Kidney (tissue), 14 donors: ENCODE data around the gene PYGM. TPM values are rescaled to one million over a fixed set of nuclear protein-coding genes. Genes with fewer than 3 reads are reported as not detected.

Source experiments
- DNase-seq, 5 donors: peaks; one replicate each; pipeline ENCODE4 v3.0.0-alpha.2; 2013 to 2020
- FAIRE-seq: peaks from 2 replicates; lab custom pipeline; 2012; peaks lifted over from hg19 to GRCh38; lab: Jason Lieb, UNC
- H3K27ac ChIP-seq, 2 donors: one replicate each; pipeline ENCODE4 v1.7.0; 2013; ENCODE audit warnings: low read depth in 2 of 2, low read length in 2 of 2, inconsistent platforms in 1 of 2
- H3K27me3 ChIP-seq: one replicate; pipeline ENCODE4 v1.7.1; 2013; ENCODE audit warnings: low read length, inconsistent platforms; ENCODE audit not compliant: control insufficient read depth, insufficient read depth
- H3K36me3 ChIP-seq, 3 donors: one replicate each; pipeline versions ENCODE4 v1.7.0 to v1.7.1; 2013; ENCODE audit warnings: low read length in 3 of 3, control low read depth in 1 of 3, inconsistent platforms in 1 of 3; ENCODE audit not compliant: insufficient read depth in 3 of 3, control insufficient read depth in 2 of 3
- H3K4me1 ChIP-seq, 3 donors: one replicate each; pipeline versions ENCODE4 v1.7.0 to v1.7.1; 2013; ENCODE audit warnings: low read length in 3 of 3, inconsistent platforms in 1 of 3, low read depth in 1 of 3; ENCODE audit not compliant: control insufficient read depth in 2 of 3, insufficient read depth in 2 of 3
- H3K4me3 ChIP-seq, 3 donors: one replicate each; pipeline versions ENCODE4 v1.7.0 to v1.8.1; 2013; ENCODE audit warnings: low read length in 3 of 3, control low read depth in 1 of 3, inconsistent platforms in 1 of 3
- H3K9ac ChIP-seq, 3 donors: one replicate each; pipeline versions ENCODE4 v1.7.0 to v1.7.1; 2013; ENCODE audit warnings: low read length in 3 of 3, control low read depth in 1 of 3, inconsistent platforms in 1 of 3
- H3K9me3 ChIP-seq, 3 donors: one replicate each; pipeline versions ENCODE4 v1.7.0 to v1.7.1; 2013; ENCODE audit warnings: low read length in 3 of 3, control low read depth in 1 of 3, inconsistent platforms in 1 of 3; ENCODE audit not compliant: control insufficient read depth in 2 of 3, insufficient read depth in 1 of 3
- CTCF ChIP-seq: IDR thresholded peaks from 3 replicates; pipeline ENCODE4 v1.5.1; 2012; ENCODE audit warnings: mild to moderate bottlenecking, moderate library complexity, borderline replicate concordance; ENCODE audit not compliant: insufficient read depth; ENCODE audit errors: extremely low read depth
- intact Hi-C: fragments of 100-400 bp; cut with DNase I; formaldehyde crosslinking; loops from one replicate; pipeline ENCODE4 v1.11.1; 2022
- polyA plus RNA-seq: library from polyadenylated mRNA; stranded (reverse); fragments of 350-450 nt; fragmentation: Illumina TruSeq; extraction: RNeasy Lipid Tissue Mini Kit (QIAGEN cat#74804); gene quantifications from one replicate; pipeline ENCODE4 v1.2.3, GENCODE V29; 2014; ENCODE audit warnings: low read depth, low replicate concordance; ENCODE audit not compliant: insufficient read depth
- total RNA-seq: library from RNA; stranded (reverse); fragmentation: NEBNext Ultra II Directional; extraction: Animal tissue kit (Norgen Biotek cat#: 25700); gene quantifications from one replicate; pipeline ENCODE4 v1.2.1, GENCODE V29; 2021
- donor health status: control.
- donor health status: control.
- donor health status: control.
- donor health status: control.
- donor health status: control.
- donor health status: DM: yes; HTN: yes; CAD: no.
- donor health status: Normal renal cell carcinoma (clear cell type).

The PYGM gene
- total and polyA plus RNA-seq, 2 donors from 2014 or later = 2.5 to 8.6 TPM

- H3K9ac ChIP-seq = no peak overlapping the region
- no peaks in the 10 kb centered on the region for H3K4me1 ChIP-seq
- DNase-seq (no peak), FAIRE-seq (no peak)
- H3K27ac ChIP-seq = no peak overlapping the region
- no peaks in the 10 kb centered on the region for H3K27me3 ChIP-seq
- TF ChIP-seq CTCF = no peak
- no peaks in the 10 kb centered on the region for H3K36me3 ChIP-seq
- H3K4me3 ChIP-seq = no peak overlapping the region
- intact Hi-C loops = no loop called here
- H3K9me3 ChIP-seq = no peaks in the 10 kb centered on the region
Observed at GRCh38 chr11:64735725-64736259, 24.0 kb downstream of the PYGM start.

DNA sequence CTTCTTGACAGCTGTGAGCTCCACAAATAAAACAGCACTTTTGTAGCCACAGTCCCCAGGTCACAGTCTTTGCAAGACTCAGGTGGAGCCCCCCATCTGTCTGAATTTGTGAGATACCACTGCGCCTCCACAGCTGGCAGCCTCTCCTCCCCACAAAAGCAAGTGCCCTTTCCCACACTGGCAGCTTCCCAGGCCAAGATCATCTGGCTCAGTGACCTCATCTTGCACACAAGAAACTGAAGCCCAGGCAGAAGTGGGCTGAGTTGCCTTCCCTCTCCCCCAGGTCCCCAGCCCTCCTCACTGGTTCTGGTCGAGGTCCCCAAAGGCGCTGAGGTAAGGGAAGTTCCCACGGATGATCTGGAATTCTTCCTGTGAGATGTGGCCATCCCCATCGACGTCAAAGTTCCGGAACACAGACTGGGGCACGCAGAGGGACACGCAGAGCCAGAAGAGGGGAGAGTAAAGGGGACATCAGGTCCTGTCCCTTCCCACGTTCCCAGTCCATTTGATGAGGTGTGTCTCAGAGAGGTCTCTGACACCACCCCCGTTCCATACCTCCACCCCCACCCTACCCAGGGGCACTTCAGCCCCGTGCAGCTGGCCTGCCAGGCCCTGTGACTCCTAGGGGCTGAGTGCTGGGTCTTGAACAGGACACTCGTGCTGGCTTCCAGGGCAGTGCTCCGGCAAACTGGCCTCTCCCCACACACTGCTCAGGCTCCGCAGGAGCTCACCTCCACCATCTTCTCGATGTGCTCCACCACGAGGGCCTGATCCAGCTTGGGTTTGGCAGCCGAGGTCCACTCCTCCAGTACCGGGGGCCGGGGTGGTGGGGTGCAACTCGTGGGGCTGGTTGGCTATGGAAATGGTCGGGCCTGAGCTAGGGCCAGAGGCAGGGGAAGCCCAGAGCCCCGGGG, 24.7 kb downstream of the PYGM start:
- Histone ChIP-seq H3K27ac (no peak overlapping the region), H3K36me3 (no peaks in the 10 kb centered on the region), H3K9ac (no peak overlapping the region), H3K27me3 (no peaks in the 10 kb centered on the region), H3K4me3 (no peak overlapping the region), H3K9me3 (no peaks in the 10 kb centered on the region), H3K4me1 (no peaks in the 10 kb centered on the region)
- FAIRE-seq (no peak), DNase-seq (peak in 3 of 5 donors; percentile 38 to 71 (median 48))
- intact Hi-C loops = no loop called here
- TF ChIP-seq CTCF = no peak

GRCh38 chr11:64731601-64732000, 28.2 kb downstream of the PYGM start:
- intact Hi-C loops = no loop called here
- FAIRE-seq (no peak), DNase-seq (no peak)
- no peak overlapping the region for H3K27ac ChIP-seq
- no peak overlapping the region for H3K9ac ChIP-seq
- H3K27me3 ChIP-seq = no peaks in the 10 kb centered on the region
- no peak overlapping the region for H3K4me3 ChIP-seq
- H3K9me3 ChIP-seq = no peaks in the 10 kb centered on the region
- no peak for TF ChIP-seq CTCF
- no peaks in the 10 kb centered on the region for H3K4me1 ChIP-seq
- no peaks in the 10 kb centered on the region for H3K36me3 ChIP-seq
